ENCODE measurements around the gene EI24. TPM values are rescaled to one million over a fixed set of nuclear protein-coding genes. Genes with fewer than 3 reads are reported as not detected.

The EI24 gene
- total RNA-seq, 1 experiment from 2014 or later = 193 TPM

DNA sequence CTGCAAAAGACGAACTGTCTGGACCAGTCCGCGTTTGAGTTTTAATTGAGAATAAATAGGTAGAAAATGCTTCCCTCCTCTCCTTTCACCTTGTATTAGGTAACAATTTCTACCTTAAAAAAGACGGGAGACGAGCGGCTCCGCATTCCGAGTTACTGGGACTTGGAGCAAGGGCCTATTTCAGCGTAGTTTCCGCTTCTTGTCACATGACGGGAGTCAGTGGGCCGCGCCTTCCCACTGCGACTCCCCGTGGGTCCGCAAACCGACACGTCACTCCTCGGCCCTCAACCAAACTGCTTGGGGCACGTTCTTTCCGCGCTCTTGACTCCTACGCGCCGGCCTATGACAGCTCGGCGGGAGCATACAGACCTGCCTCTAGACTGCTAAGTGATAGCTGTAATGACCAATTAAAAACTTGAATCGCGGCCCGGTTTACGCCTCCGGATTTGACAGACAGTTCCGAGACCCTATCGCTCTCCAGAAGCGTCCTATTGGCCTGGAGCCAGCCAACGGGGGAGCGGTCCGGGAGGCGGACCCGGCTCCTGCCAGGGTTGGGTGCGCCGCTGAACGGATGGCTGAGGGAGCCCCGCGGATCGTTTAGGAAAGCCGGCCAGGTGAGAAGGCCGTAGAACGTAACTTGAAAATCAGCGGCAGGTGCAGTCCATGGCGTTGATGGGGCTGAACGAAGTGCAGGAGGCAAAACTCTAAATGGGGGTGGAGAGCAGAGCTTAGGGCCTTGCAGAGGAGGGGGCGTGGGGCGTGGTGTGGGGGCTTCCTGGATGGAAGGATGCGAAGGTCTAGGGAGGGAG, 23.2 kb downstream of the EI24 start, which contains the start of gene STT3A:
Gene STT3A, plus strand, starts transcription at position 548 of the 809 bp plus-strand sequence. CDS start 3,064 bp downstream, outside the sequence.
- peak; percentile 99 for DNase-seq (ENCODE audit: low read depth, low spot score)
- in situ Hi-C loops (cut with HindIII; ENCODE audit: low pct_unique_long_range_greater_than_20kb, low sequenced_read_pairs) = no loop called here
- no peaks in the 10 kb centered on the region for H3K9me3 ChIP-seq (ENCODE audit: control insufficient read depth, insufficient read depth, low read depth, low read length)
- peaks cover 4% of the 10 kb centered on the region for H3K36me3 ChIP-seq (ENCODE audit: control insufficient read depth, insufficient read depth, low read length)
- H3K4me1 ChIP-seq (ENCODE audit: control insufficient read depth, insufficient read depth, low read length) = peaks cover 6% of the 10 kb centered on the region; the same call in 1 of the 2 replicates
- no TSS peak for BruUV-seq (replicated peaks)
- peak within 1 kb of the TSS; percentile 98 for H3K27ac ChIP-seq (ENCODE audit: low read length)
- TF ChIP-seq, protein P1, sequence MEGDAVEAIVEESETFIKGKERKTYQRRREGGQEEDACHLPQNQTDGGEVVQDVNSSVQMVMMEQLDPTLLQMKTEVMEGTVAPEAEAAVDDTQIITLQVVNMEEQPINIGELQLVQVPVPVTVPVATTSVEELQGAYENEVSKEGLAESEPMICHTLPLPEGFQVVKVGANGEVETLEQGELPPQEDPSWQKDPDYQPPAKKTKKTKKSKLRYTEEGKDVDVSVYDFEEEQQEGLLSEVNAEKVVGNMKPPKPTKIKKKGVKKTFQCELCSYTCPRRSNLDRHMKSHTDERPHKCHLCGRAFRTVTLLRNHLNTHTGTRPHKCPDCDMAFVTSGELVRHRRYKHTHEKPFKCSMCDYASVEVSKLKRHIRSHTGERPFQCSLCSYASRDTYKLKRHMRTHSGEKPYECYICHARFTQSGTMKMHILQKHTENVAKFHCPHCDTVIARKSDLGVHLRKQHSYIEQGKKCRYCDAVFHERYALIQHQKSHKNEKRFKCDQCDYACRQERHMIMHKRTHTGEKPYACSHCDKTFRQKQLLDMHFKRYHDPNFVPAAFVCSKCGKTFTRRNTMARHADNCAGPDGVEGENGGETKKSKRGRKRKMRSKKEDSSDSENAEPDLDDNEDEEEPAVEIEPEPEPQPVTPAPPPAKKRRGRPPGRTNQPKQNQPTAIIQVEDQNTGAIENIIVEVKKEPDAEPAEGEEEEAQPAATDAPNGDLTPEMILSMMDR (IDR thresholded peaks at IDR 0.05) = no peak
- TF ChIP-seq POLR2AphosphoS5 (IDR thresholded peaks at IDR 0.05; ENCODE audit: low read depth, low read length) = peak; percentile 91
- TF ChIP-seq, protein P2, sequence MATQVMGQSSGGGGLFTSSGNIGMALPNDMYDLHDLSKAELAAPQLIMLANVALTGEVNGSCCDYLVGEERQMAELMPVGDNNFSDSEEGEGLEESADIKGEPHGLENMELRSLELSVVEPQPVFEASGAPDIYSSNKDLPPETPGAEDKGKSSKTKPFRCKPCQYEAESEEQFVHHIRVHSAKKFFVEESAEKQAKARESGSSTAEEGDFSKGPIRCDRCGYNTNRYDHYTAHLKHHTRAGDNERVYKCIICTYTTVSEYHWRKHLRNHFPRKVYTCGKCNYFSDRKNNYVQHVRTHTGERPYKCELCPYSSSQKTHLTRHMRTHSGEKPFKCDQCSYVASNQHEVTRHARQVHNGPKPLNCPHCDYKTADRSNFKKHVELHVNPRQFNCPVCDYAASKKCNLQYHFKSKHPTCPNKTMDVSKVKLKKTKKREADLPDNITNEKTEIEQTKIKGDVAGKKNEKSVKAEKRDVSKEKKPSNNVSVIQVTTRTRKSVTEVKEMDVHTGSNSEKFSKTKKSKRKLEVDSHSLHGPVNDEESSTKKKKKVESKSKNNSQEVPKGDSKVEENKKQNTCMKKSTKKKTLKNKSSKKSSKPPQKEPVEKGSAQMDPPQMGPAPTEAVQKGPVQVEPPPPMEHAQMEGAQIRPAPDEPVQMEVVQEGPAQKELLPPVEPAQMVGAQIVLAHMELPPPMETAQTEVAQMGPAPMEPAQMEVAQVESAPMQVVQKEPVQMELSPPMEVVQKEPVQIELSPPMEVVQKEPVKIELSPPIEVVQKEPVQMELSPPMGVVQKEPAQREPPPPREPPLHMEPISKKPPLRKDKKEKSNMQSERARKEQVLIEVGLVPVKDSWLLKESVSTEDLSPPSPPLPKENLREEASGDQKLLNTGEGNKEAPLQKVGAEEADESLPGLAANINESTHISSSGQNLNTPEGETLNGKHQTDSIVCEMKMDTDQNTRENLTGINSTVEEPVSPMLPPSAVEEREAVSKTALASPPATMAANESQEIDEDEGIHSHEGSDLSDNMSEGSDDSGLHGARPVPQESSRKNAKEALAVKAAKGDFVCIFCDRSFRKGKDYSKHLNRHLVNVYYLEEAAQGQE (IDR thresholded peaks at IDR 0.05; ENCODE audit: insufficient read depth in 1 of 2, low read depth in 2 of 2, low read length in 1 of 2) = no peak
- peak; percentile 31; the same call in 1 of the 2 replicates for TF ChIP-seq SIN3A (IDR thresholded peaks at IDR 0.05; ENCODE audit: borderline replicate concordance, insufficient read depth, low read depth, low read length)
- no peak for TF ChIP-seq TCF7L2 (IDR thresholded peaks at IDR 0.05; ENCODE audit: low read depth, low read length)
- POLR2A ChIA-PET = interaction anchor here (0.5 to 2.0 kb wide), 5 partner anchors 23 to 1851 kb away, joined by 3 to 8 read pairs (median 4); partner anchors contain the start of gene EI24
- CTCF ChIA-PET = no interaction called here
- intact Hi-C loops (cut with micrococcal nuclease; ENCODE audit: unreplicated experiment) = no loop called here
- no peaks in the 10 kb centered on the region for H3K27me3 ChIP-seq (ENCODE audit: control insufficient read depth, insufficient read depth, low read length)
- ATAC-seq = peak; percentile 98
- H3K4me3 ChIP-seq (ENCODE audit: low read depth in 2 of 2, low read length in 2 of 2) = peak within 1 kb of the TSS; percentile 86 to 99

DNA sequence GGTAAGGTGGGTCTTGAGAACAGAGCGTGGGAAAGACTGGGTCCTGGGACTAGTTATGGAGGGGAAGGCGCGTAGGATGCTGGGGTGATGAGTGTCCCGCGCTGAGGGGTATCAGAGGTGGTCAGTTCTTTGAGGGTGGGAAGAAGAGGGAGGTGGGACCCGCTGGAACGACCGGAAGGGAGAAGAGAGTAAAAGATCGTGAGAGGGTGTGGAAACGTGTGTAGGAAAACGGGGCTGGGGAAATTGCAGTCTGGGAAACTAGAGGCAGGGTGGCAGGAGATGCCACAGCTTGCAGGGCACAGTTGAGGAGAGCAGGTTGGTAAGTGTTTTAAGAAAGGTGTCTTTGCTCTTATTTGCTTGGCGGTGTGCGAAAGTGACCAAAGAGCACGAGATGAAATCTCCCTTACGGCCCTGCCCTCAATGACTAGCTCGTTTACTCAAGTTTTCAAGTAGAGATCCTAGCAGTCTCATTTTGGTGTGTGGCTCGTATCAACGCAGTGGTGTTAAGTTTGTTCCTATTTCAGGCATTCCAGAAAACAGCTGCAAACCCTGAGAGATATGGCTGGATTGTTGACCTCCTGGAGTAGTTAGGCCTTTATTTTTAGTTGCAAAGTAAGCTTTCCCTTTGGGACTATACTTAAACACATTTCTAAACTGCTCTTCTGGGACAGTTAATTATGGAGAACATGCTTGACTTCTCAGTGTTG, 24.0 kb downstream of the EI24 start:
- Histone ChIP-seq H3K27ac (ENCODE audit: low read length) (peak overlapping the region; percentile 94), H3K36me3 (ENCODE audit: control insufficient read depth, insufficient read depth, low read length) (peaks cover 6% of the 10 kb centered on the region), H3K4me3 (ENCODE audit: low read depth in 2 of 2, low read length in 2 of 2) (peak overlapping the region; percentile 83 to 86), H3K27me3 (ENCODE audit: control insufficient read depth, insufficient read depth, low read length) (no peaks in the 10 kb centered on the region), H3K4me1 (ENCODE audit: control insufficient read depth, insufficient read depth, low read length) (peaks cover 6% of the 10 kb centered on the region; the same call in 1 of the 2 replicates), H3K9me3 (ENCODE audit: control insufficient read depth, insufficient read depth, low read depth, low read length) (no peaks in the 10 kb centered on the region)
- TF ChIP-seq TCF7L2 (IDR thresholded peaks at IDR 0.05; ENCODE audit: low read depth, low read length) (no peak), SIN3A (IDR thresholded peaks at IDR 0.05; ENCODE audit: borderline replicate concordance, insufficient read depth, low read depth, low read length) (no peak), POLR2AphosphoS5 (IDR thresholded peaks at IDR 0.05; ENCODE audit: low read depth, low read length) (no peak)
- TF ChIP-seq, protein P1 (IDR thresholded peaks at IDR 0.05) = no peak
- TF ChIP-seq, protein P2 (IDR thresholded peaks at IDR 0.05; ENCODE audit: insufficient read depth in 1 of 2, low read depth in 2 of 2, low read length in 1 of 2) = no peak
- DNase-seq (ENCODE audit: low read depth, low spot score) (peak; percentile 4), ATAC-seq (peak; percentile 47)
- in situ Hi-C loops (cut with HindIII; ENCODE audit: low pct_unique_long_range_greater_than_20kb, low sequenced_read_pairs) = no loop called here
- BruUV-seq (replicated peaks) = TSS peak; percentile 93
- ChIA-PET CTCF (no interaction called here), POLR2A (interaction anchor here (0.5 to 2.0 kb wide), 4 partner anchors 23 to 90 kb away, joined by 3 to 6 read pairs (median 4); partner anchors contain the start of gene EI24)
- intact Hi-C loops (cut with micrococcal nuclease; ENCODE audit: unreplicated experiment) = no loop called here
